Stomach (tissue), 9 donors: ENCODE measurements around the gene WNT3A. TPM values are rescaled to one million over a fixed set of nuclear protein-coding genes. Genes with fewer than 3 reads are reported as not detected.

ENCODE experiments used
- DNase-seq, 2 donors: peaks; one replicate each; pipeline versions ENCODE4 v3.0.0 to v3.0.0-alpha.2; 2013 to 2019
- H3K27ac ChIP-seq, 5 donors: fragments of 200-600 bp in 4 of 5; sonication (generic) in 4 of 5; one replicate each; pipeline ENCODE4 v1.5.1; 2013 to 2019; ENCODE audit warnings: mild to moderate bottlenecking in 1 of 5, moderate library complexity in 1 of 5
- H3K27me3 ChIP-seq, 3 donors: fragments of 200-600 bp; sonication (generic); one replicate each; pipeline ENCODE4 v1.5.1; 2017 to 2019; ENCODE audit warnings: mixed run types in 1 of 3
- H3K36me3 ChIP-seq, 4 donors: fragments of 200-600 bp; sonication (generic); 1 replicate in 3 of 4; 2 replicates in 1 of 4; pipeline ENCODE4 v1.5.1; 2016 to 2019
- H3K4me1 ChIP-seq, 4 donors: fragments of 200-600 bp; sonication (generic); one replicate each; pipeline ENCODE4 v1.5.1; 2016 to 2019
- H3K4me3 ChIP-seq, 4 donors: fragments of 200-600 bp; sonication (generic) in 3 of 4; one replicate each; pipeline ENCODE4 v1.5.1; 2016 to 2019; ENCODE audit warnings: mild to moderate bottlenecking in 1 of 4
- H3K9me3 ChIP-seq, 4 donors: fragments of 200-600 bp; sonication (generic); one replicate each; pipeline ENCODE4 v1.5.1; 2016 to 2019
- EP300 ChIP-seq: sonication (generic); formaldehyde crosslinking; IDR thresholded peaks from one replicate; pipeline ENCODE4 v1.6.1; 2017; ENCODE audit warnings: antibody characterized with exemption
- POLR2A ChIP-seq, 4 donors: fragments of 450-650 bp; IDR thresholded peaks; one replicate each; pipeline ENCODE4 v1.6.1; 2016; ENCODE audit warnings: antibody characterized with exemption in 4 of 4, control low read depth in 2 of 4, mild to moderate bottlenecking in 1 of 4, moderate library complexity in 1 of 4
- POLR2AphosphoS5 ChIP-seq, 3 donors: sonication (generic); formaldehyde crosslinking; IDR thresholded peaks; one replicate each; pipeline ENCODE4 v1.6.1; 2016; ENCODE audit warnings: antibody characterized with exemption in 3 of 3
- WGBS, 5 donors: extraction: QIAGEN DNeasy Blood & Tissue Kit in 3 of 5; methylation state at CpG; one replicate each; pipeline versions ENCODE4 v1.1.5 to v1.1.7; 2013 to 2018; 5-methylcytosine and 5-hydroxymethylcytosine counted together
- intact Hi-C: fragments of 100-400 bp; cut with DNase I; formaldehyde crosslinking; loops from one replicate; pipeline ENCODE4 v1.15.1; 2023; ENCODE audit warnings: low total_unique reads
- polyA plus RNA-seq, 3 donors: library from polyadenylated mRNA; stranded (reverse); fragments of 200-250 nt; gene quantifications; one replicate each; pipeline ENCODE4 v1.2.3, GENCODE V29; 2013
- total RNA-seq, 5 donors: library from RNA; depleted of rRNA; stranded (reverse); fragments of >200 nt; gene quantifications; one replicate each; pipeline versions ENCODE4 v1.1.0 to v1.2.3, GENCODE V29; 2014 to 2016
- TF ChIP-seq, protein P1 (sequence below), 7 experiments: fragments of 450-650 bp in 4 of 7; fragments of 200-600 bp in 3 of 7; sonication (generic) in 3 of 7; IDR thresholded peaks; one replicate each; pipeline ENCODE4 v1.5.1; 2016 to 2019; ENCODE audit warnings: antibody characterized with exemption in 7 of 7, control low read depth in 2 of 7, mild to moderate bottlenecking in 1 of 7
- donor health status: healthy with polysubstance abuse.
- donor health status: Bipolar disorder and iron deficiency.
- donor health status: healthy.

WNT3A gene
- total and polyA plus RNA-seq, 8 donors = 0.31 to 0.90 TPM; not detected in 6

- DNase-seq = peak in 1 of 2 donors; percentile 24
- Histone ChIP-seq H3K4me3 (no peak overlapping the region), H3K27me3 (peaks cover 0 to 26% (median 5%) of the 10 kb centered on the region in 3 donors), H3K9me3 (no peaks in the 10 kb centered on the region), H3K27ac (no peak overlapping the region), H3K4me1 (no peaks in the 10 kb centered on the region), H3K36me3 (no peaks in the 10 kb centered on the region)
- WGBS, 5 donors = 33 to 42% (median 37%) methylated on average over 15 to 18 of the region's 18 CpGs
- TF ChIP-seq POLR2AphosphoS5 (IDR thresholded peaks at IDR 0.05) = no peak
- TF ChIP-seq EP300 = no peak
- TF ChIP-seq POLR2A (IDR thresholded peaks at IDR 0.05) = no peak
- TF ChIP-seq, protein P1, sequence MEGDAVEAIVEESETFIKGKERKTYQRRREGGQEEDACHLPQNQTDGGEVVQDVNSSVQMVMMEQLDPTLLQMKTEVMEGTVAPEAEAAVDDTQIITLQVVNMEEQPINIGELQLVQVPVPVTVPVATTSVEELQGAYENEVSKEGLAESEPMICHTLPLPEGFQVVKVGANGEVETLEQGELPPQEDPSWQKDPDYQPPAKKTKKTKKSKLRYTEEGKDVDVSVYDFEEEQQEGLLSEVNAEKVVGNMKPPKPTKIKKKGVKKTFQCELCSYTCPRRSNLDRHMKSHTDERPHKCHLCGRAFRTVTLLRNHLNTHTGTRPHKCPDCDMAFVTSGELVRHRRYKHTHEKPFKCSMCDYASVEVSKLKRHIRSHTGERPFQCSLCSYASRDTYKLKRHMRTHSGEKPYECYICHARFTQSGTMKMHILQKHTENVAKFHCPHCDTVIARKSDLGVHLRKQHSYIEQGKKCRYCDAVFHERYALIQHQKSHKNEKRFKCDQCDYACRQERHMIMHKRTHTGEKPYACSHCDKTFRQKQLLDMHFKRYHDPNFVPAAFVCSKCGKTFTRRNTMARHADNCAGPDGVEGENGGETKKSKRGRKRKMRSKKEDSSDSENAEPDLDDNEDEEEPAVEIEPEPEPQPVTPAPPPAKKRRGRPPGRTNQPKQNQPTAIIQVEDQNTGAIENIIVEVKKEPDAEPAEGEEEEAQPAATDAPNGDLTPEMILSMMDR (IDR thresholded peaks at IDR 0.05) = no peak
- intact Hi-C loops = loop anchor here (10.0 kb wide), 1 partner anchor 290 kb away; no protein-coding TSS in a partner anchor
Observed at GRCh38 chr1:228074954-228075730, 68.3 kb downstream of the WNT3A start.

DNA sequence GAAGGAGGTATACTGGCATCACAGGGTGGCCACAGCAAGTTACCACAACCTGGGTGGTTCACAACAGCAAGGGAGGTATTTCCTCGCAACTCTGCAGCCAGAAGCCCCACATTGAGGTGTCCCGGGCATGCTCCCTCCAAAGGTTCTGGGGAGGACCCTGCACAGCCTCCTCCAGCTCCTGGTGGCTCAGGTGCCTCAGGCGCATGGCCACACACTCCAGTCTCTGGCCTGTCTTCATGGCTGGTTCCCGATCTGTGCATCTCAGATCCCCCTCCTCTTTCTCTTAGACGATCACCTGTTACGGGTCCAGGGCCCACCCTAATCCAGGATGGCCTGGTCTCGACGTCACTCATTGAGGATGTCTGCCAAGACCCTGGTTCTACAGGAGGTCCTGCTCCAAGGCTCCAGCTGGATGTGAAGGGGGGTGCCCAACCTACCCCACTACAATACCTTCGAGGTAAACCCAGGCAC, 69.0 kb downstream of the WNT3A start:
- intact Hi-C loops = loop anchor here (10.0 kb wide), 1 partner anchor 291 kb away; no protein-coding TSS in a partner anchor
- WGBS, 5 donors = 71 to 84% (median 75%) methylated on average over 7 to 9 of the region's 9 CpGs
- H3K4me1 ChIP-seq = peaks cover under 1 to 6% (median 2%) of the 10 kb centered on the region in 4 donors
- no peaks in the 10 kb centered on the region for H3K9me3 ChIP-seq
- H3K27me3 ChIP-seq = peaks cover 0 to 19% (median 2%) of the 10 kb centered on the region in 3 donors
- no peak overlapping the region for H3K4me3 ChIP-seq
- H3K36me3 ChIP-seq = no peaks in the 10 kb centered on the region
- DNase-seq = peak in 1 of 2 donors; percentile 20
- no peak overlapping the region for H3K27ac ChIP-seq
- TF ChIP-seq POLR2A (IDR thresholded peaks at IDR 0.05) (no peak), POLR2AphosphoS5 (IDR thresholded peaks at IDR 0.05) (no peak), EP300 (no peak)
- TF ChIP-seq, protein P1 (IDR thresholded peaks at IDR 0.05) = no peak

- H3K27me3 ChIP-seq = peaks cover 0 to 8% (median 0%) of the 10 kb centered on the region in 3 donors
- intact Hi-C loops = loop anchor here (10.0 kb wide), 1 partner anchor 292 kb away; no protein-coding TSS in a partner anchor
- DNase-seq = peak in 1 of 2 donors; percentile 21
- H3K4me1 ChIP-seq = peaks cover 9 to 17% (median 13%) of the 10 kb centered on the region in 4 donors
- no peaks in the 10 kb centered on the region for H3K36me3 ChIP-seq
- TF ChIP-seq POLR2AphosphoS5 (IDR thresholded peaks at IDR 0.05) (no peak), EP300 (no peak), POLR2A (IDR thresholded peaks at IDR 0.05) (no peak)
- TF ChIP-seq, protein P1 (IDR thresholded peaks at IDR 0.05) = no peak
- H3K27ac ChIP-seq = peak overlapping the region in 1 of 5 donors; percentile 56
- WGBS, 5 donors = 46 to 70% (median 67%) methylated on average over 8 to 9 of the region's 9 CpGs
- no peak overlapping the region for H3K4me3 ChIP-seq
- H3K9me3 ChIP-seq = no peaks in the 10 kb centered on the region
Observed at GRCh38 chr1:228076796-228077430, 70.1 kb downstream of the WNT3A start.
